ENCODE data around the gene TTBK2.
A peak's percentile ranks its signal among the peaks of the same experiment; 100 is the strongest.

Gene TTBK2

GRCh38 chr15:42836251-42836650, 84.3 kb downstream of the TTBK2 start:
- DNase-seq: no peak
- intact Hi-C loops (cut with DNase I): no loop called here

DNA sequence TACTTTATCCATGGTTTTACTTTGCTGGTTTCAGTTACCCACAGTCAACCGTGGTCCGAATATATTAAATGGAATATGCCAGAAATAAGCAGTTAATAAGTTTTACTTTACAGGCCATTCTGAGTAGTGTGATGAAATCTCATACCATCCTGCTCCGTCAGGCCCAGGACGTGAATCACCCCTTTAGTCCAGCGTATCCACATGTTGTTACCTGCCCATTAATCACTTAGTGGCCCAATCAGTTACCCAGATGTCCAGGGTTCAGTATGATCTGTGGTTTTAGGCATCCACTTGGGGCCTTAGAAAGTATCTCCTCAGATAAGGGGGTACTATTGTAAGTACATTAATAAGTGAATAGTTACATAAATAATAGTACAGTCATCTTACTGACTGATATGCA, 88.0 kb downstream of the TTBK2 start:
- intact Hi-C loops (cut with DNase I): no loop called here
- no peak for DNase-seq

- no peak for DNase-seq
- intact Hi-C loops (cut with DNase I): no loop called here
Observed at GRCh38 chr15:42826251-42826890, 94.2 kb downstream of the TTBK2 start.

- DNase-seq: no peak
- intact Hi-C loops (cut with DNase I): no loop called here
Observed at GRCh38 chr15:42825599-42825998, 95.0 kb downstream of the TTBK2 start.

DNA sequence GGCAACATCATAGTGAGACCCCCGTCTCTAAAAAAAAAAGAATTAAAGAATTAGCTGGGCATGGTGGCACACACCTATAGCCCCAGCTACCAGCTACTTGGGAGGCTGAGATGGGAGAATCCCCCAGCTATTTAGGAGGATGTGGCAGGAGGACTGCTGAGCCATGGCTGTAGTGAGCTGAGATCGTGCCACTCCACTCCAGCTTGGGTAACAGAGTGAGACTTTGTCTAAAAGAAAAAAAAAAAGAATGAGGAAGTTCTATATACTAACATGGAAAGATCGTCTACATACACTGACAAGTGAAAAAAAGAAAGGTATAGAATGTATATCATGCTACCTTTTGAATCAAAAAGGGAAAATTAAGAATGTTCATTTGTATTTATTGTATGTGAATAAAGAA, 99.8 kb downstream of the TTBK2 start:
- DNase-seq: no peak
- intact Hi-C loops (cut with DNase I): no loop called here

GRCh38 chr15:42819786-42820185, 100.8 kb downstream of the TTBK2 start:
- DNase-seq: no peak

GRCh38 chr15:42811433-42811832, 109.1 kb downstream of the TTBK2 start:
- intact Hi-C loops (cut with DNase I): no loop called here
- no peak for DNase-seq

More at GRCh38 chr15:42819786-42820185, 100.8 kb downstream of the TTBK2 start:
- intact Hi-C loops (cut with DNase I): no loop called here

GRCh38 chr15:42808913-42809312, 111.7 kb downstream of the TTBK2 start:
- no peak for DNase-seq
- intact Hi-C loops (cut with DNase I): no loop called here

DNA sequence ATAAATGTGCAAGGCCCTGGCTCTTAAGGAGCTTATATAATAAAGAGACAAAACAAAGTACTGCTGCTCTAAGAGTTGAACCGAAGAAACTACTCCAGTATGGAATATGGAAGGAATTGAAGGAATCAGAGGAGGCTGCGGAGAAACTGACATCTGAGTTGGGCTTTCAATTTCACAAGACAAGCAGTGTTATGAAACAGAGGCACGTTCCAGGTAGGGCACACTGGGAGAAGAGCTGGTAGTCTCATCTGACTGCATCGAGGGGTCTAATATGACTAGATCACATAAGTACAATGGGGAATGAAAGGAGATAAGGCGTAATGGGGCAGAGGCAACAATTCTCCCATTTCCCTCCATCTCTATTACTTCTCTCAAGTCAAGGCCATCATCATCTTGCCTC, 115.3 kb downstream of the TTBK2 start:
- intact Hi-C loops (cut with DNase I): no loop called here
- no peak for DNase-seq

DNA sequence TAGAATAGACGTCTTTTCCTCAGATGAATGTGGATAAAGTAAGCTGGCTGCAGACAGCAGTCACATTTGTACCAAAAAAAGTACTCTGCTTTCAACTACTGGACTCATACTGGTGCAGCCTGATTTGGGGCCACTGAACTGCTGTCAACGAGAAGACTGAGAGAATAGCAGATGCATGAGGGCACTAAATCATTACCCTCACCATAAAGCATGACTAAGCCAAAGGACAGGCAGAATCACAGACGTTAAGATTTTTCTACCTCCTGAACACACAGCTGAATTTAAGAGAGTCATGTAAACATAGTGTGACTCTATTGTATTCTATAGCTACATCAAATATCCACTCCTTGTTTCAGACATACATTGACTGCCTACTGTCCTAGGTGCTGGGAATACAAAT, 115.8 kb downstream of the TTBK2 start:
- intact Hi-C loops (cut with DNase I): no loop called here
- DNase-seq: no peak

DNA sequence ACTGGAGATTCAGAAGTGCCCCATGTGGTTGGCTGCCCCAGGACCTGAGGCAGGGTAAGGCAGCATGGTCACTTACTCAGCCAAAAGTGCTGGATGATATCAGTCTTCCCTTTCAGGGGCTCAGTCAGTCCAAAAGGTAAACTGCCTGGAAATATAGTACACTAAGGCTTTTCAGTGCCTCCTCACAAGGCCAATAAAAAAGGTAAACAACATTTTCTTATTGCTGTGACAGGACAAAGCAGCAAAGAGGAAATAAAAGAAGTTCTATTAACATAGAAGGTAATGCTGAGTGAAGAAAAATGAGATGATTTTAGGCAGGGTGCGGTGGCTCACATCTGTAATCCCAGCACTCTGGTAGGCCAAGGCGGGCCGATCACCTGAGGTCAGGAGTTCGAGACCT, 117.1 kb downstream of the TTBK2 start:
- intact Hi-C loops (cut with DNase I): no loop called here
- no peak for DNase-seq

DNA sequence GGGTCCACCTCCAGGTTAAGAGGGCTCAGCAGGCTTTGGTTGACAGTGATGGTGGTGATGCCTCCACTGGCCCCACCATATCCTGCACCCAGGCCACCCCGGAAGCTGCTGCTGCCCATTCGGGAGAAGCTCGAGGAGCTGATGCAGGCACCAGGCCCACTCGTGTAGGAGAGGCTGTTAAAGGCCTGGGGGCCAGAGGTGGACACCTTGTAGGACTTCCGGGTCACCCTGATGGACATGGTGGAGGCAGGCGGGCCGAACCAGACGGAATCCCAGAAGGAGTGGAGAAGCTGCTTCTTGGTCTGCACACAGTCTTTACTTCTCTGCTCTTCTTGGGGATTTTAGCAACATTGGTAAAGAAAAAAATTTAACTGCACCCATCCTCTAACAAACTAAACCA, 118.4 kb downstream of the TTBK2 start:
- DNase-seq: peak in 1 of 10 donors; percentile 81
- intact Hi-C loops (cut with DNase I): no loop called here

DNA sequence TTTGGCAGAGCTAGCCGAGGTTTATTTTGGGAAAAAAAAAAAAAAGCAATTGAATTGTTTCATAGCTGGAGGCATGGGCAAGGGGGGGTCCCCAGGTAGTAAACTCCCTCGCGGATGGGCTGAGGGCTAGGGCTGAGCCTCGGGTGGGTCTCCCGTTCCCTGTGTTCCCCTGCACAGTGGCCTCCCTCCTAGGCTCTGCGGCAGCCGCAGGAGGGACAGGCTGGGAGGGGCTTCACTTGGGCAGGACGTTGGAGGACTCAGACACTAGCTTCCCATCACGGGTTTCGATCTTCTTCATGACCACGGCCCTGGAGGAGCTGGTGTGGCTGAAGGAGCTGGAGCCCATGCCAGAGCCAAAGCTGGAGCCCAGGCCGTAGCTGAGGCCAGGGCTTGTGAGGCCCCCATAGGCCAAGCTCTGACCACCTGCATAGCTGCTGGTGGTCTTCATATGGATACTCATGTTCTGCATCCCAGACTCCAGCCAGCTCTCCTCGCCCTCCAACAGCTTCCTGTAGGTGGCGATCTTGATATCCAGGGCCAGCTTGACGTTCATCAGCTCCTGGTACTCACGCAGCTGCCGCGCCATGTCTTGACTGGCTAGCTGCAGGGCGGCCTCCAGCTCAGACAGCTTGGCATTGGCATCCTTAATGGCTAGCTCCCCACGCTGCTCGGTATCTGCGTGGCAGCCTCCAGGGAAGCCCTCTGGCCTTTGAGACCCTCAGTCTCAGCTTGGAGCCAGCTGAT, 119.7 kb downstream of the TTBK2 start:
- DNase-seq: peak in 2 of 10 donors; percentile 63 to 77
- intact Hi-C loops (cut with DNase I): no loop called here

GRCh38 chr15:42798802-42799201, 121.8 kb downstream of the TTBK2 start:
- intact Hi-C loops (cut with DNase I): no loop called here
- DNase-seq: no peak

- DNase-seq: no peak
- intact Hi-C loops (cut with DNase I): no loop called here
Observed at GRCh38 chr15:42796955-42797782, 123.4 kb downstream of the TTBK2 start.

DNA sequence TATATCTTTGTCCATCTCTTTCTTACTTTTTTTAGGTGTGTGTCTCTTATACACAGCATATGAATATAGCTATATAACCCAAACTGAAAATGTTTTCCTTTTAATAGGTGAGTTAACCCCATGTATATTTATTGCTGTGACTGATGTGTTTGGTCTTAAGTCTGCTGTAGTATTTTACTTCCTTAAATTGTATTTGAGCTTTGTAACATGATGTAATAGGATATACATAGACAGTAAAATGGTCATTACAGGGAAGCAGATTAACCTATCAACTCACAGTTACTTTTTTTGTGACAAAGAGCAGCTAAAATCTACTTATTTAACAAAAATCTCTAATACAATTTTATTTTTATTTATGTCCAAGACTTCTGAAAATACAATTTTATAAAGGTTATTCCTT, 131.9 kb downstream of the TTBK2 start:
- intact Hi-C loops (cut with DNase I): no loop called here
- DNase-seq: no peak

DNA sequence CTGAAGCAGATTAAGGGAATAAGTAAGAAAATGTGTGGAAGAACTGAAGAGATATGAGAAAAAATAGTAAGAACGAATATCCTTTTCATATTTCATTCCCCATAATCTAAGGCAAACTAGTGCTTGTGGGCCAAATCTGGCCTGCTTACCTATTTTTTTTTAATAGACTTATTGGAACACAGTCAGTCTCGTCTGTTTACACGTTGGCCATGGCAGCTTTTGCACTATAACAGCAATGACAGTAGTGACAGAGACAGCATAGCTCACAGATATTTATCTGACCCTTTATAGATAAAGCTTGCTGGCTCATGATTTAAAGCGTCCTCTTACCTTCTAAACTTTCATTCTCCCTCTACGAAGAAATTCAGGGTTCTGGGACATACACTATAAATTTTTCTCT, 133.6 kb downstream of the TTBK2 start:
- intact Hi-C loops (cut with DNase I): no loop called here
- DNase-seq: no peak

- no peak for DNase-seq
- intact Hi-C loops (cut with DNase I): no loop called here
Observed at GRCh38 chr15:42785569-42785968, 135.0 kb downstream of the TTBK2 start.

DNA sequence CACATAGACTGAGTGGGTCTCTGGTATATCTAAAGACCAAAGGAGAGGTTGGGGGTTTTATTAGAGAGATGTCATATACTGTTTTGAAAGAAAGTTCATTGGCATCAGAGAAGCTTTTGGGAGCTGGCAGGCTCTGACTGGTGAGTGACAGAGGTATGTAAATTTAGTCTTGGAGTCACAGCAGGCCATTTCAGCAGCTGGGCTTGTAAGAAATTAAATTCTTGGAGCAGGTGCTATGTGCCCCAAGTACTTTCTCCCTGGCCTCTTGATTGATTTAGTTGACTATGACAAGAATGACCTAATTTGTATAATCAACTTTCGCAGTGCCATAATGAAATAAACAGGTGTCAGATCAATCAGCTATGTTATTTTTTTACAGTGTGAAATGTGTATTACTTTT, 135.9 kb downstream of the TTBK2 start:
- no peak for DNase-seq
- intact Hi-C loops (cut with DNase I): no loop called here

DNA sequence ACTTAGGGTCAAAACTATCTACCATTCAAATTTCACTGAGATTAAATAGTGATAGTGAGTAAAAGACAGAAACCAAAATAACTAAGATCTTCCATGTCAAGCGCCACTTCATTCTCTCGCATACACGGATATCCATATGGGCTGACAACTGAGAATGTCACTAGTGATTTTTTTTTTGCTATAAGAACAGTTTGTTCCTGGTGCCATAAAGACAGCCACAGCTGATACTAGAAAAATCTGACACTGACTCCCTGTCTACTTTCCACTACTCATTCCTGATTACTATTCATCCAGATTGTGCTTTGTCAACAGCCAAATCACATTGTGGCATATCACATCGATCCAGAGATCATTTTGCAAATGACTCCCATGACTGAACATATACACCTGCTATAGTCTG, 137.9 kb downstream of the TTBK2 start:
- intact Hi-C loops (cut with DNase I): no loop called here
- no peak for DNase-seq

DNA sequence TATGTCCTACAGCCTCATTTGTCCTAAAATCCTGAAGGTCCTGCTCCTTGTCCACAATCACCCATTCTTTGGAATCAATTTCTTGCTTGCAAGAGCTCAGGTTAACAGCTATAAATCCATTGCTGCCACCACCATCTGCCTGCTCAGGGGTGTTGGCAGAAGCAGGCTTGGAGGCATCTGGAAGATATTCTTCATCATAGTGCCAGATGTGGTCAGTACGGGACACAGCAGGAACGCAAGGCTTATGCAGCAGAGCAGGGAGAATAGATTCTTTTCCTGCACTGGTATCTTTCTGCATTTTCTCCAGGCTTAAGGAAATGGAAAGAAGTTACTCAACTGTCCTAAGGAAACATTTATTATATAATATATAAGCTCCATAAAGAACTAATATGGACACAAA, 145.2 kb downstream of the TTBK2 start:
- DNase-seq: no peak
- intact Hi-C loops (cut with DNase I): no loop called here

DNA sequence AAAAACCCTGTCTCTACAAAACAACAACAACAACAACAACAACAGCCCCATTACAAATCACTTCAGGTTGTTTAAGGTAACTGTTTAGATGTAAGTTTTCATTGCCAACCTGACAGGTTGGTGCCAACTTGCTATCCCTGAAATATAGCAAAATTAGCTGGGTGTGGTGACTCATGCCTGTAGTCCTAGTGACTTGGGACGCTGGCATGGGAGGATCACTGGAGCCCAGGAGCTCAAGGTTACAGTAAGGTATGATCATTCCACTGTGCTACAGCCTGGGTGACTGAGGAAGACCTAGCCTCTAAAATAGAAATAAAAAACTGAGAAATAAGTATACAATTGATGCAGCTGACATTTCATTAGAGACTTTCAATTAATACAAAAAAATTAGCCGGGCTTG, 147.7 kb downstream of the TTBK2 start:
- intact Hi-C loops (cut with DNase I): no loop called here
- DNase-seq: no peak

Data from posterior cingulate gyrus (tissue), 11 donors.